Caki2 (cell line): ENCODE measurements around the gene CHMP5. TPM values are rescaled to one million over a fixed set of nuclear protein-coding genes. Genes with fewer than 3 reads are reported as not detected.

Source experiments
- DNase-seq: peaks from one replicate; pipeline ENCODE4 v3.0.0-alpha.2; 2015; ENCODE audit warnings: low read depth
- in situ Hi-C: cut with HindIII; loops from 2 replicates; pipeline ENCODE4 v1.10.0; 2016; ENCODE audit warnings: low sequenced_read_pairs, low pct_unique_long_range_greater_than_20kb, mixed read lengths
- total RNA-seq: library from RNA; depleted of rRNA; stranded (reverse); fragments of >200 nt; shearing (Covaris generic); gene quantifications from 2 replicates; pipeline ENCODE4 v1.2.3, GENCODE V29; 2014; ENCODE audit warnings: low replicate concordance

The CHMP5 gene
- total RNA-seq, 1 experiment from 2014 or later, result 87.3 TPM

GRCh38 chr9:33265211-33265865 lies 489 bp downstream of the CHMP5 start:
- in situ Hi-C loops, result no loop called here
- no peak for DNase-seq

GRCh38 chr9:33267151-33267767 lies 2.4 kb downstream of the CHMP5 start:
- DNase-seq, result no peak
- in situ Hi-C loops, result no loop called here

GRCh38 chr9:33270146-33270545 lies 5.3 kb downstream of the CHMP5 start:
- in situ Hi-C loops, result no loop called here
- no peak for DNase-seq

GRCh38 chr9:33272061-33272460 lies 7.2 kb downstream of the CHMP5 start:
- in situ Hi-C loops, result no loop called here
- DNase-seq, result peak; percentile 86

- in situ Hi-C loops, result no loop called here
- no peak for DNase-seq
These were observed 8.6 kb downstream of the CHMP5 start for GRCh38 chr9:33273266-33273971.

GRCh38 chr9:33273972-33274328 lies 9.1 kb downstream of the CHMP5 start:
- in situ Hi-C loops, result no loop called here
- peak; percentile 52 for DNase-seq

GRCh38 chr9:33277484-33277883 lies 12.6 kb downstream of the CHMP5 start:
- DNase-seq, result no peak
- in situ Hi-C loops, result no loop called here

GRCh38 chr9:33285502-33285901 lies 20.7 kb downstream of the CHMP5 start:
- in situ Hi-C loops, result no loop called here
- no peak for DNase-seq

- in situ Hi-C loops, result no loop called here
- DNase-seq, result peak; percentile 45
These were observed 22.2 kb downstream of the CHMP5 start for GRCh38 chr9:33287087-33287490.

- in situ Hi-C loops, result no loop called here
These were observed 23.4 kb downstream of the CHMP5 start for GRCh38 chr9:33288235-33288634.

GRCh38 chr9:33288828-33289483 lies 24.1 kb downstream of the CHMP5 start:
- in situ Hi-C loops, result no loop called here
- no peak for DNase-seq

More at GRCh38 chr9:33288235-33288634, 23.4 kb downstream of the CHMP5 start:
- DNase-seq, result no peak

GRCh38 chr9:33289496-33289895 lies 24.6 kb downstream of the CHMP5 start:
- in situ Hi-C loops, result no loop called here
- no peak for DNase-seq

GRCh38 chr9:33289936-33290246 lies 25.0 kb downstream of the CHMP5 start:
- no peak for DNase-seq
- in situ Hi-C loops, result no loop called here

GRCh38 chr9:33290247-33291030 lies 25.6 kb downstream of the CHMP5 start, which contains the start of gene NFX1:
NFX1 (plus strand) TSS chr9:33290516; CDS start chr9:33290573, 57 bp downstream.
- DNase-seq, result peak; percentile 95
- in situ Hi-C loops, result no loop called here

- no peak for DNase-seq
- in situ Hi-C loops, result no loop called here
These were observed 26.2 kb downstream of the CHMP5 start for GRCh38 chr9:33291031-33291397.

GRCh38 chr9:33291901-33292300 lies 27.1 kb downstream of the CHMP5 start:
- no peak for DNase-seq
- in situ Hi-C loops, result no loop called here

GRCh38 chr9:33293782-33294181 lies 28.9 kb downstream of the CHMP5 start:
- no peak for DNase-seq
- in situ Hi-C loops, result no loop called here

GRCh38 chr9:33294670-33295432 lies 30.0 kb downstream of the CHMP5 start:
- in situ Hi-C loops, result no loop called here
- no peak for DNase-seq
